ENCODE measurements around the gene GKN2.

The GKN2 gene

DNA sequence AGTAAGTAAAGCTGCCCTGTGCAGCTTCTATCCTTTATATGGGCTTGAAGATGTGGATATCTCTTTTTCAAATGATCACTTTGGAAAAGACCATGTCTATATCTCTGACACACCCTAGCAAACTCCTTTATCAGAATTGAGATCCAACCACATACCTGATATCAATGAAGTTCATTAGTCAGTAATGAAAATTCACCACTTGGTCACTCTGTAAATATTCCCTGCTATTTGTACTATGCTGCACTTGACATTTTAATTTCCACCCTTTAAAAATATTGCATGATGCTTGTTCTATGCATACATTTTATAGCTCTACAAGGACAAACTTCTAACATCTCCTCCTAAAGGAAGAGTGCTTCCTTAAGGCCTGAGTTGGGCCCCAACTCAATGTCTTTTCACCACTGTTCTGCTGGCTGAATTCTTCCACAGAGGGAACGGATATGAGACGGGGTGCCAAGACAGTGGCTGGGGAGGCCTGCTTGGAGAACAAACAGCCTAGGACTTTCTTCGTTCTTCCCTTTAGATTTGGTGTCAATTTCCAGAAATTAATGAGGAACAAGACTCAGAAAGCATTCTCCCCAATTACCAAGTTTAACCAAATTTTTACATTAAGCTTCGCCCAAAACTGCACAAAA lies at the start of gene GKN2:
GKN2 (minus strand) TSS at position 7 of the 635 bp plus-strand sequence. CDS start 32 bp downstream, outside the sequence.
- intact Hi-C loops (cut with DNase I): no loop called here
- DNase-seq: no peak

DNA sequence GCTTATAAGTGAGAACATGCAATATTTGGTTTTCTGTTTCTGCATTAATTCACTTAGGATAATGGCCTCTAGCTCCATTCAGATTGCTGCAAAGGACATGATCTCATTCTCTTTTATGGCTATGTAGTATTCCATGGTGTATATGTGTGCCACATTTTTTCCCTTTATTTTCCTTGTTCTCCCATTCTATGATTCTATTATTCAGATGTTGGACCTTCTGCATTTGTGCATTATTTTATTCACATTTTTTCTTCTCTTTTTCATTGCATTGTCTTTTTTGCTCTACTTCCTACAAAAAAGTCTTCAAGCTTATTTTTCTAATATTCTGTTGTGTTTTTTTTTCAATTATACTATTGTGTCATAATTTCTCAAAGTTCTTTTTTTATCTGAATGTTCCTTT lies 49.2 kb upstream of the GKN2 start:
- DNase-seq: no peak
- intact Hi-C loops (cut with DNase I): no loop called here

DNA sequence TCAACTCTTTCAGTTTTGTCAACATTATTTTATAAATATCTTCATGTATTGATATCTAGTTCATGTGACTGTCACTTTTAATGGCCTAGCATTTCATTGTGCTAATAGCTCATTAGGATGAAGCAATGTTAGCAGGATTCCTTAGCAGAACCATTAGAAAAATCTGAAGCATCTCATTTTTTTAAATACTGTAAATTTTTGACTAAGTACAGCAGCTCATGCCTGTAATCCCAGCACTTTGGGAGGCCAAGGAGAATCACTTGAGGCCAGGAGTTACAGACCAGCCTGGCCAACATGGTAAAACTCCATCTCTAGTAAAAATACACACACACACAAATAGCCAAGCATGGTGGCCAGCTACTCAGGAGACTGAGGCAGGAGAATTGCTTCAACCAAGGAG lies 44.7 kb upstream of the GKN2 start:
- DNase-seq: no peak
- intact Hi-C loops (cut with DNase I): no loop called here

DNA sequence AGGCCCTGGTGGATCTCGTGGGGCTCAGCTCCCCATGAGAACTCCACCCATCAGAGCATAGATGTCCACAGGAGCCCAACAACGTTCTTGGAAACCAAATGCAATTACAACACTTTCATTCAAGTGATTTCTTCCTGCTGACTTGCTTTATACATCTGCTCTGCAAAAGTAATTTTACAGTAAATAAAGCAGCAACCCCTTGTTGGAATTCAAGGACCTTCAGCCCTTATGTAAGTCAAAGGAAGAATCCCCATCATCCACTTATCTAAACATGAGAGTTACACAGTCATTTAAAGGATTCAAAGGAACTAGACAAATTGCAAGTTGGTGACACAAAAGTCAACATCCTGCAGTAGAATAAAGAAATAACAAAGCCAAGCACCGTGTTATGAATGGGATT lies 43.2 kb upstream of the GKN2 start:
- intact Hi-C loops (cut with DNase I): no loop called here
- no peak for DNase-seq

GRCh38 chr2:68994864-68995263 lies 42.2 kb upstream of the GKN2 start:
- DNase-seq: no peak

DNA sequence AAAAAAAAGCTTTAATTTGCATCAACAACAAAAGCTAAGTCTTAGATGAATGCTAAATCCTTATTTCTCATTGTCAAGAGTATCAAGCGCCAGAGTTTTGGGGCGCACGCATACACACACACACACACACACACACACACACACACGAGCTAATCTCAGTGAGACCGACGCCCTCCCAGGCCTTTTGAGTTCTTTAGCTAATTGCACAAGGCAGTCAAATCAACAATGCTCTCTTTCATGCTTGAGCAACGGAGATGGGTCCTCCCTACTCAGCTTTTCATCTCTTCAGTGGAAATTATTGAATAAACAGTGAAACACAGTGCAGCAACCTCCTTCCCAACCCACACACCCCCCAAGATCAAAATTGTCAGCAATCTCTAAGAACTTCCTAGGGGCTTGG lies 41.0 kb upstream of the GKN2 start:
- DNase-seq: no peak
- intact Hi-C loops (cut with DNase I): no loop called here

More at GRCh38 chr2:68994864-68995263, 42.2 kb upstream of the GKN2 start:
- intact Hi-C loops (cut with DNase I): no loop called here

DNA sequence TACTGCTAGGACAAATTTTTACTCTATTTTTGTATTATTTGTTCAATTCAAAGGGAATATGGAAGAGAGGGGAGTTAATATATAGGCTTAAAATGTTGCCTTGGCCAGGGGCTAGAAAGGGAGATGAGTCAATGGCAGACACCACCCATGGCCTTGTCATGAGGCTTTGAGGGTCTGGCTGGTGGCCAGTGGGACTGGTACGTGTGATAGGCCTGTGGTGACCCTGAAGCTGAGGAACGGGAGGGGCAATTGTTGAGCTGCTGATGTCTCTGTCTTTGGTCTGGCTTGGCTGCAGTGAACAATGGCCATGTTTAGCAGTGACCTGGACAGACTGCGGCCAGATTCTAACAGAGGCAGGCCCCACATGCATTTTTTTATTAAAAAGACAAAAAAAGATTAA lies 40.2 kb upstream of the GKN2 start:
- DNase-seq: no peak
- intact Hi-C loops (cut with DNase I): no loop called here

DNA sequence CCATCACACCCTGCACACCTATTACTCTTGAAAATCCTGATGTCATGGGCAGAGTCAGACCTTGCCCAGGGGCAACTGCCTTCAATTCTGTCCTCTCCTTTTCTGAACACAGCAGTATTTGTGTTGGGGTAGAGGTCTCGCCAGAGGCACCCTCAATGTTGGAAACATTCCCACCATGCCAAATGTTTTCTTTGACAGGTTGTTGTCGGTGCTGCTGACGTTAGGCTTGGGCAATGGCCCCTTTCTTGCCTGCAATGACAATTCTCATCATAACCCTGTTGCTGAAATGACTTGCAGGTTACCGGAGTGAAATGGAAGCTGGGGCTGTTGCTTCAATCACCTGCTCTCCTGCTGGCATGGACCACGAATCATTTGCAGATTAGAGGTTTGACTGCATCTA lies 39.6 kb upstream of the GKN2 start:
- intact Hi-C loops (cut with DNase I): no loop called here

GRCh38 chr2:68989035-68989434 lies 36.3 kb upstream of the GKN2 start:
- intact Hi-C loops (cut with DNase I): no loop called here
- DNase-seq: no peak

More for the DNA sequence above, 39.6 kb upstream of the GKN2 start:
- DNase-seq: no peak

GRCh38 chr2:68987021-68987503 lies 34.4 kb upstream of the GKN2 start:
- intact Hi-C loops (cut with DNase I): no loop called here
- DNase-seq: peak in 3 of 10 donors; percentile 17 to 77 (median 67)

GRCh38 chr2:68980956-68981355 lies 28.3 kb upstream of the GKN2 start:
- no peak for DNase-seq
- intact Hi-C loops (cut with DNase I): no loop called here

DNA sequence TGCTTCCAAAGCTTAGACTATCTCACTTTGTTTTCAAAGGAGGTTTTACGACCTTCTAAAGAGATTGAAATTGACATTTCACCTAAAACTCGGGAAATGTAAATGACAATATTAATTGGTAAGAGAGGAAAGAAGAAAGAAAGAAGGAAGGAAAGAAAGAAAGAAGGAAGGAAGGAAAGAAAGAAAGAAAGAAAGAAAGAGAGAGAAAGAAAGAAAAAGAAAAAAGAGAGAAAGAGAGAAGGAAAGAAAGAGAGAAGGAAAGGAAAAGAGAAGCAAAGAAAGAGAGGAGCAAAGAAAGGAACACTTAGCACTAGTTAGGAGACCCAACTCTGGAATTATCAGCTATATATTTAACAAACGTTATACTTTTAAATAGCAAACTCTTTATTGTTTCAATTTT lies 25.4 kb upstream of the GKN2 start:
- DNase-seq: no peak
- intact Hi-C loops (cut with DNase I): no loop called here

DNA sequence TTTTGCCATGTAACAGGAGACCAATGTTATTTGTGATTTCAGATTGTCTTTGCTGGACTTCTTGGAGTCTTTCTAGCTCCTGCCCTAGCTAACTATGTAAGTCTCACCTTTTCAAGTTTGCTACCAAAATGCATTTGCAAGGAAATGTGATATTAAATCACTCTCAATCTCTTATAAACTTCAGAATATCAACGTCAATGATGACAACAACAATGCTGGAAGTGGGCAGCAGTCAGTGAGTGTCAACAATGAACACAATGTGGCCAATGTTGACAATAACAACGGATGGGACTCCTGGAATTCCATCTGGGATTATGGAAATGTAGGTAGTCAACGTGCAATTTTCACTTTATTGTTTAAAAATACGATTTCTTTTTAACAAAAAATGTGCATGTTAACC lies 24.8 kb upstream of the GKN2 start:
- DNase-seq: no peak
- intact Hi-C loops (cut with DNase I): no loop called here

DNA sequence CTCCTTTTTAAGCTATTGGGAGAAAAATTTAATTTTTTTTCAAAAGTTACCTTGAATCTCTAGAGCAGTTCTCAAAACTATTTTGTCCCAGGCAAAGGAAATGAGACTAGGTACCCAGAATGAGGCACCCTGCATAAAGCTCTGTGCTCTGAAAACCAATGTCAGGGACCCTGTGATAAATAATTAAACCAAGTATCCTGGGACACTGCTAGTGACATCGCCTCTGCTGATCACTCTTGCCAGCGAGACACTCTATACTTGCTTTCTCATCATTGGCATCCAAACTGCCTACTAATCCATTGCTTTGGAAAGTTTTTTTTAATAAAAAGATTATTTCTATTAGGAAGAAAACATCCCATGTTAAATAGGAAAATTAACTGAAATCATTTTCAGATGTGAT lies 23.2 kb upstream of the GKN2 start:
- intact Hi-C loops (cut with DNase I): no loop called here
- no peak for DNase-seq

DNA sequence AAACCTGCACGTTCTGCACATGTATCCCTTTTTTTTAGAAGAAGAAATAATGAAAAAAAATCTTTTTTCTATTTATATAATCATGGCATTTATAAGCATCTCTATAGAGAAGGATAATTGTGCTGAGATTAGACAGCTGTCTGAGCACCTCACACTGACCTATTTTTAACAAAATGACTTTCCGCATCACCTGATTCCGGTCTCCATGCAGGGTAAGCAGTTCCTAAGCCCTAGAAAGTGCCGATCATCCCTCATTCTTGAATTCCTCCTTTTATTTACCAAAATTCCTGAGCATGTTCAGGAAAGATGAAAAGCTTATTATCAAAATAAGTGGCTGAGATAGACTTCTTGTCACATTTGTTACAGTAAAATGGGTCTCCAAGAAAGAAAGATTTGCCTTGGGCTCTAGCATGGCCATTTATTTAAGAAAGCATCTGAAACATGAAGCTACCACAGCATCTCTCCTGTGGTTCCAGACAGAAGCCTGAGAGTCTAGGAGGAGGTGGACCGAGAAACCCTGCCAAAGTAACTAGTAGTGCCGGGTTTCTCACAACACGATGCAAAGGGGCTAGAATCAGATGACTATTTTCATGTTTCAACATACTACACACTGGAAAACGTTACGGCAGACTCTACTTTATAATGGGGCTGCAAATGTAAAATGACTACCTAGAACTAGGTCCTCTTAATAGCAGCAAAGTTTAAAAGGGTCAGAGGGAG lies 22.4 kb upstream of the GKN2 start:
- intact Hi-C loops (cut with DNase I): no loop called here
- no peak for DNase-seq

- intact Hi-C loops (cut with DNase I): no loop called here
Observed at GRCh38 chr2:68974251-68974650, 21.6 kb upstream of the GKN2 start, which contains the start of gene GKN1. TSS of gene GKN1 (plus strand) at chr2:68974636. CDS start at chr2:68974678, 42 bp downstream.

GRCh38 chr2:68971591-68972231 lies 19.0 kb upstream of the GKN2 start:
- intact Hi-C loops (cut with DNase I): no loop called here
- no peak for DNase-seq

More at GRCh38 chr2:68974251-68974650, 21.6 kb upstream of the GKN2 start, which contains the start of gene GKN1:
- DNase-seq: no peak

GRCh38 chr2:68970566-68971265 lies 18.0 kb upstream of the GKN2 start:
- intact Hi-C loops (cut with DNase I): no loop called here
- DNase-seq: no peak

GRCh38 chr2:68969736-68970490 lies 17.2 kb upstream of the GKN2 start:
- intact Hi-C loops (cut with DNase I): no loop called here
- no peak for DNase-seq

- intact Hi-C loops (cut with DNase I): no loop called here
- no peak for DNase-seq
Observed at GRCh38 chr2:68968221-68968620, 15.5 kb upstream of the GKN2 start.
